SU-DHL-6 (cell line): Measurements from ENCODE around the gene FGFRL1.

Source experiments
- H2AFZ ChIP-seq: fragments of 200-600 bp; sonication (generic); 2 replicates; pipeline ENCODE4 v1.6.1; 2014; ENCODE audit warnings: low read depth, mild to moderate bottlenecking, moderate library complexity, mixed read lengths, antibody characterized with exemption, low read length; ENCODE audit not compliant: severe bottlenecking
- H3F3A ChIP-seq: fragments of 200-600 bp; shearing (Covaris generic); 2 replicates; pipeline ENCODE4 v1.6.0; 2016; ENCODE audit warnings: antibody characterized with exemption, mild to moderate bottlenecking; ENCODE audit not compliant: insufficient read depth
- H3K27ac ChIP-seq: fragments of 200-600 bp; sonication (generic); 2 replicates; pipeline ENCODE4 v1.5.1; 2016; ENCODE audit warnings: low read depth, mild to moderate bottlenecking, low read length, moderate library complexity, mixed read lengths
- H3K27me3 ChIP-seq: fragments of 200-600 bp; sonication (generic), shearing (Covaris generic); 2 replicates; pipeline ENCODE4 v1.6.0; 2014; ENCODE audit warnings: mild to moderate bottlenecking, low read length
- H3K36me3 ChIP-seq: fragments of 200-600 bp; sonication (generic); 2 replicates; pipeline ENCODE4 v1.6.1; 2014; ENCODE audit warnings: mild to moderate bottlenecking, low read length, mixed read lengths
- H3K4me2 ChIP-seq: fragments of 300-600, 200-600 bp; shearing (Covaris generic), sonication (generic); 2 replicates; pipeline ENCODE4 v1.6.0; 2014; ENCODE audit warnings: low read length, low read depth, mild to moderate bottlenecking; ENCODE audit not compliant: poor library complexity, severe bottlenecking
- H3K4me3 ChIP-seq: fragments of 200-600 bp; sonication (generic); 2 replicates; pipeline ENCODE4 v1.5.1; 2014; ENCODE audit warnings: antibody characterized with exemption, low read length, mild to moderate bottlenecking, mixed read lengths; ENCODE audit not compliant: insufficient read depth, poor library complexity, severe bottlenecking
- H3K79me2 ChIP-seq: fragments of 200-600 bp; sonication (generic); 2 replicates; pipeline ENCODE4 v1.6.1; 2014; ENCODE audit warnings: mild to moderate bottlenecking, low read length, moderate library complexity; ENCODE audit not compliant: insufficient read depth
- H3K9ac ChIP-seq: fragments of 200-600 bp; sonication (generic); 2 replicates; pipeline ENCODE4 v1.7.0; 2014; ENCODE audit warnings: mild to moderate bottlenecking, low read length
- H3K9me2 ChIP-seq: fragments of 200-600 bp; sonication (generic); replicated peaks from 2 replicates; pipeline ENCODE4 v1.6.1; 2014; ENCODE audit warnings: low read length; ENCODE audit not compliant: insufficient read depth
- H3K9me3 ChIP-seq: fragments of 200-600 bp; sonication (generic); 2 replicates; pipeline ENCODE4 v1.6.1; 2014; ENCODE audit warnings: low read length, mixed read lengths; ENCODE audit not compliant: insufficient read depth
- H4K20me1 ChIP-seq: fragments of 200-600 bp; sonication (generic); 2 replicates; pipeline ENCODE4 v1.6.1; 2014; ENCODE audit warnings: low read depth, mild to moderate bottlenecking, antibody characterized with exemption, low read length, moderate library complexity, mixed read lengths
- EZH2phosphoT487 ChIP-seq: fragments of 200-600 bp; sonication (generic), shearing (Covaris generic); conservative IDR thresholded peaks from 2 replicates; pipeline ENCODE4 v1.6.1; 2018; ENCODE audit warnings: mild to moderate bottlenecking, antibody characterized with exemption, low read length, moderate library complexity, mixed read lengths
- TF ChIP-seq, protein P1 (sequence below): fragments of 200-600 bp; sonication (generic); IDR thresholded peaks from one replicate; pipeline ENCODE4 v1.5.1; 2017; ENCODE audit warnings: antibody characterized with exemption, mild to moderate bottlenecking, low read length, moderate library complexity; ENCODE audit not compliant: insufficient read depth, poor library complexity, severe bottlenecking

FGFRL1 gene

GRCh38 chr4:1004557-1005485 is 6.6 kb upstream of the FGFRL1 start:
- no peaks in the 10 kb centered on the region for H3K9me2 ChIP-seq
- no peak overlapping the region for H3K9ac ChIP-seq
- H4K20me1 ChIP-seq, result no peaks in the 10 kb centered on the region
- no peaks in the 10 kb centered on the region for H3K9me3 ChIP-seq
- H2AFZ ChIP-seq, result no peak overlapping the region
- H3K27ac ChIP-seq, result no peak overlapping the region
- H3K27me3 ChIP-seq, result no peaks in the 10 kb centered on the region
- no peak overlapping the region for H3K4me2 ChIP-seq
- peaks cover under 1% of the 10 kb centered on the region; the same call in 1 of the 2 replicates for H3F3A ChIP-seq
- H3K79me2 ChIP-seq, result no peaks in the 10 kb centered on the region
- TF ChIP-seq, protein P1, sequence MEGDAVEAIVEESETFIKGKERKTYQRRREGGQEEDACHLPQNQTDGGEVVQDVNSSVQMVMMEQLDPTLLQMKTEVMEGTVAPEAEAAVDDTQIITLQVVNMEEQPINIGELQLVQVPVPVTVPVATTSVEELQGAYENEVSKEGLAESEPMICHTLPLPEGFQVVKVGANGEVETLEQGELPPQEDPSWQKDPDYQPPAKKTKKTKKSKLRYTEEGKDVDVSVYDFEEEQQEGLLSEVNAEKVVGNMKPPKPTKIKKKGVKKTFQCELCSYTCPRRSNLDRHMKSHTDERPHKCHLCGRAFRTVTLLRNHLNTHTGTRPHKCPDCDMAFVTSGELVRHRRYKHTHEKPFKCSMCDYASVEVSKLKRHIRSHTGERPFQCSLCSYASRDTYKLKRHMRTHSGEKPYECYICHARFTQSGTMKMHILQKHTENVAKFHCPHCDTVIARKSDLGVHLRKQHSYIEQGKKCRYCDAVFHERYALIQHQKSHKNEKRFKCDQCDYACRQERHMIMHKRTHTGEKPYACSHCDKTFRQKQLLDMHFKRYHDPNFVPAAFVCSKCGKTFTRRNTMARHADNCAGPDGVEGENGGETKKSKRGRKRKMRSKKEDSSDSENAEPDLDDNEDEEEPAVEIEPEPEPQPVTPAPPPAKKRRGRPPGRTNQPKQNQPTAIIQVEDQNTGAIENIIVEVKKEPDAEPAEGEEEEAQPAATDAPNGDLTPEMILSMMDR, result no peak
- TF ChIP-seq EZH2phosphoT487, result no peak
- no peak overlapping the region for H3K4me3 ChIP-seq
- no peaks in the 10 kb centered on the region for H3K36me3 ChIP-seq

GRCh38 chr4:1006856-1007255 is 4.6 kb upstream of the FGFRL1 start:
- TF ChIP-seq, protein P1, result no peak
- no peak for TF ChIP-seq EZH2phosphoT487
- Histone ChIP-seq H3K36me3 (no peaks in the 10 kb centered on the region), H3K9me3 (no peaks in the 10 kb centered on the region), H2AFZ (no peak overlapping the region), H3F3A (peaks cover 12% of the 10 kb centered on the region), H3K27me3 (no peaks in the 10 kb centered on the region), H3K9me2 (no peaks in the 10 kb centered on the region), H3K4me2 (no peak overlapping the region), H3K9ac (no peak overlapping the region), H3K4me3 (no peak overlapping the region), H3K27ac (no peak overlapping the region), H3K79me2 (no peaks in the 10 kb centered on the region), H4K20me1 (no peaks in the 10 kb centered on the region)

DNA sequence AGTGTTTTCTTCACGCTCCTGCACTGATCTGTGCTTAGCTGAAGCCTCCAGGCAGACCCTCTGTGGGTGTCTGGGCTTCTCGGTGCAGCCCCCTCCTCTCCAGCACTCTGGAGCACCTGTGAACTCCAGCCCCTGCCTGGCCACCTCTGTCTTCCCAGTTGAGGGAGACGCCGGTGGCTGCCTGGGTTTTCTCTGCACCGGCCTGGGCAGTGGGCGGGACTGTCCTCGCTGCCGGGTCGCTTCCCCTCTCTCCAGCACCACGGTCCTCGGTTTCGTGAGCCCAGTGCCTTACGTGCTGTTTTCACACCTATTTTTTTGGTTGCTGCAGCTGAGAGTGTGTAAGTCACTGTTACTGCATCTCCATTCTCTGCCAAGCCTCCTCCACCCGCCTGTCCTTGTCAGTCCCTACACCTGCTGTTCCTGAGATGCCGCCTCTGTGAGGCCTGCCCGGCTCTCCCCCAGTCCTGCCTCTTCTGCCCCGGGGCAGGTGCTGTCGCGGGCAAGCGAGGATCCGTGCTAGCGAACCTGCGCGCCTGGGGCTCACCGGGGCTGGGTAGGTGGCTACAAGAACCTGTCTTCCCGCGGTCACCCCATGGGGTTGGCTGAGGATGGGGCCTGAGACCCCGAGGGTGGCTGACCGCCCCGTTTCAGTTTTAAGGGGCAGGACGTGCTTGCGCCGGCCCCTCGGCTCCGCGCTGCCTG is 2.4 kb upstream of the FGFRL1 start:
- Histone ChIP-seq H3K4me3 (peak overlapping the region; percentile 62), H3K27me3 (no peaks in the 10 kb centered on the region), H3F3A (peaks cover 12% of the 10 kb centered on the region), H3K4me2 (peak overlapping the region; percentile 89), H4K20me1 (no peaks in the 10 kb centered on the region), H2AFZ (peak overlapping the region; percentile 65), H3K36me3 (no peaks in the 10 kb centered on the region), H3K27ac (no peak overlapping the region), H3K79me2 (no peaks in the 10 kb centered on the region), H3K9me3 (no peaks in the 10 kb centered on the region), H3K9ac (peak overlapping the region; percentile 55), H3K9me2 (no peaks in the 10 kb centered on the region)
- no peak for TF ChIP-seq EZH2phosphoT487
- TF ChIP-seq, protein P1, result no peak
